HEK293T (cell line): ENCODE data around the gene FBXL7.

Experiments
- FOXA1 ChIP-seq: fragments of 450-650 bp; IDR thresholded peaks from 2 replicates; pipeline ENCODE4 v1.6.1; 2016; ENCODE audit warnings: mild to moderate bottlenecking
- LEF1 ChIP-seq: fragments of 450-650 bp; IDR thresholded peaks from 2 replicates; pipeline ENCODE4 v1.6.1; 2017; ENCODE audit warnings: mild to moderate bottlenecking, borderline replicate concordance
- SUZ12 ChIP-seq: fragments of 450-650 bp; IDR thresholded peaks from 2 replicates; pipeline ENCODE4 v1.6.1; 2016; ENCODE audit warnings: mild to moderate bottlenecking

DNA sequence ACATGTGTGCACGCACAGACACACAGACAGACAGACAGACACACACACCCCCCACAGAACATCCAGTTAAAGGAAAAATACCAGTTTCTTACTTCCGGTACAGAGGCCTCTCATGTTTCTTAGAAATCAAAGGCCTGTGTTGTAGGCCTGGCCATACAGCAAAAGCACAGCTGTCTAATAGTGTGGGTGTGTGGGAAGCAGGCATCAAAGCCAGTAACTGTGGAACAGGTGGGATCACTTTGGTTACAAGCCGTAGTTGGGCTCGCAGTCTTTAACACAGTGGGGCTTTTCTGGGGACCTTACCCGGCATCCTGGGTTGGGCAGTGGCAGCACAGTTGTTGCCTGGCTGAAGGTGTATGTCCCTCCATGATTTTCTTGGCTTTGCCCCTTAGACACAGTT, 55.2 kb downstream of the FBXL7 start:
- TF ChIP-seq LEF1 (no peak), SUZ12 (no peak), FOXA1 (no peak)
